Measurements from ENCODE around the gene WDFY4. TPM values are rescaled to one million over a fixed set of nuclear protein-coding genes. Genes with fewer than 3 reads are reported as not detected.

Gene WDFY4
- total and polyA plus RNA-seq, 2 of the 13 experiments (the other 11 are each of a cell fraction or from before 2014, with no cell fraction given) = not detected

DNA sequence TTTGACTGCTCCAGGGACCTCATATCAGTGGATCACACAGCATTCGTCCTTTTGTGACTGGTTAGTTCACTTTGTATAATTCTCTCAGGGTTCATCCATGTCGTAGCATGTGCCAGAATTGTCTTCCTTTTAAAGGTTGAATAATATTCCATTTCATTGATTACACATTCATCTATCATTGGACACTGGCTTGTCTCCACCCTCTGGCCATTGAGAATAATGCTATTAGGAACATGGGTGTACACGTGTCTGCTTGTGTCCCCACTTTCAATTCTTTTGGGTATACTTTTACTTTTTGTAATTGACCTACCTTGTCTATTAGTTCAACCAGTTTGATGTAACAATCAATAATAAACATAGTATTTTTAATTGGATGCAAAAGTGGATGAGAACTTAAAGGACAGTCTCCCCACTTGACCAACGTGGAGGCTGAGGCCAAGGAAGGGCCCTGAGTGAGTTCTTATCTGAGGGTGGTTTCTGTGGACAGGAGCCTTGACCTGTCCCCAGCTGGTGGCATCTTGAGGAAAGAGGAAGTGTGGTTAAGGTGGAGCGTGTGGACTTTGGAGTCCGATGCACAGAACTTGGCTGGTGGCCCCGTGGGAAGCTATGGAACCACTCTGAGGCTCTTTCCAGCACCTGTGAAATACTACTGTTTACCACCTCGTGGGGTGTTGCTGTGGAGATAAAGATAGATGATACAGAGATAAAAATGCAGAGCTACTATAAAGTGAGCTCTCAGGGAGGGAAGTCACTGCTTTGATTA is 16.6 kb downstream of the WDFY4 start (continued):
- no peak for TF ChIP-seq SMAD9 (CRISPR knock-in tag; IDR thresholded peaks at IDR 0.05)
- no peak for TF ChIP-seq SMC3 (IDR thresholded peaks at IDR 0.05; ENCODE audit: low read length)
- no peak for TF ChIP-seq ZNF296 (CRISPR knock-in tag; conservative IDR thresholded peaks at IDR 0.05)
- TF ChIP-seq ZNF720 (CRISPR knock-in tag; IDR thresholded peaks at IDR 0.05) = no peak
- TF ChIP-seq NR0B2 (CRISPR knock-in tag; IDR thresholded peaks at IDR 0.05) = no peak
- TF ChIP-seq ZNF343 (CRISPR knock-in tag; IDR thresholded peaks at IDR 0.05) = no peak
- TF ChIP-seq, protein P1, sequence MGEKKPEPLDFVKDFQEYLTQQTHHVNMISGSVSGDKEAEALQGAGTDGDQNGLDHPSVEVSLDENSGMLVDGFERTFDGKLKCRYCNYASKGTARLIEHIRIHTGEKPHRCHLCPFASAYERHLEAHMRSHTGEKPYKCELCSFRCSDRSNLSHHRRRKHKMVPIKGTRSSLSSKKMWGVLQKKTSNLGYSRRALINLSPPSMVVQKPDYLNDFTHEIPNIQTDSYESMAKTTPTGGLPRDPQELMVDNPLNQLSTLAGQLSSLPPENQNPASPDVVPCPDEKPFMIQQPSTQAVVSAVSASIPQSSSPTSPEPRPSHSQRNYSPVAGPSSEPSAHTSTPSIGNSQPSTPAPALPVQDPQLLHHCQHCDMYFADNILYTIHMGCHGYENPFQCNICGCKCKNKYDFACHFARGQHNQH (CRISPR knock-in tag; IDR thresholded peaks at IDR 0.05) = no peak

- Histone ChIP-seq H3K79me2 (ENCODE audit: insufficient read depth, low read length) (no peaks in the 10 kb centered on the region), H3K27me3 (ENCODE audit: control insufficient read depth in 1 of 2, insufficient read depth in 2 of 2, low read length in 2 of 2) (peaks cover 0 to 10% of the 10 kb centered on the region in 2 experiments; a peak in 2 of 5 replicates), H2AFZ (ENCODE audit: low read length) (no peak overlapping the region), H3K4me2 (ENCODE audit: low read depth, low read length) (no peak overlapping the region), H3K4me1 (ENCODE audit: insufficient read depth, low read length) (no peaks in the 10 kb centered on the region), H3K27ac (ENCODE audit: extremely low read length, insufficient read depth, low read length) (no peak overlapping the region), H3K4me3 (replicated peaks in 1 of 3; ENCODE audit: insufficient read depth in 1 of 3, low read depth in 2 of 3, low read length in 3 of 3) (no peak overlapping the region), H3K9me3 (ENCODE audit: low read length) (no peaks in the 10 kb centered on the region), H3K36me3 (replicated peaks in 1 of 2; ENCODE audit: control insufficient read depth in 1 of 2, insufficient read depth in 2 of 2, low read length in 2 of 2) (no peaks in the 10 kb centered on the region), H3K9ac (ENCODE audit: insufficient read depth, low read depth, low read length) (no peak overlapping the region), H4K20me1 (ENCODE audit: insufficient read depth, low read length) (no peaks in the 10 kb centered on the region)
- FAIRE-seq (no peak), ATAC-seq (no peak), DNase-seq (ENCODE audit: low spot score) (no peak)
- CTCF ChIA-PET (ENCODE audit: low intra/inter-chr PET ratio, low total read pairs) = no interaction called here
- POLR2A ChIA-PET = no interaction called here
- BruUV-seq (replicated peaks) = no TSS peak
- in situ Hi-C loops (cut with HindIII; ENCODE audit: extremely low pct_ligation_motif_present, low pct_unique_long_range_greater_than_20kb) (no loop called here), intact Hi-C loops (cut with micrococcal nuclease; ENCODE audit: unreplicated experiment) (no loop called here)
- TF ChIP-seq ZNF383 (CRISPR knock-in tag; IDR thresholded peaks at IDR 0.05; ENCODE audit: borderline replicate concordance) = no peak
- no peak for TF ChIP-seq JARID2 (CRISPR knock-in tag; IDR thresholded peaks at IDR 0.05; ENCODE audit: insufficient replicate concordance)
- TF ChIP-seq, protein P2, sequence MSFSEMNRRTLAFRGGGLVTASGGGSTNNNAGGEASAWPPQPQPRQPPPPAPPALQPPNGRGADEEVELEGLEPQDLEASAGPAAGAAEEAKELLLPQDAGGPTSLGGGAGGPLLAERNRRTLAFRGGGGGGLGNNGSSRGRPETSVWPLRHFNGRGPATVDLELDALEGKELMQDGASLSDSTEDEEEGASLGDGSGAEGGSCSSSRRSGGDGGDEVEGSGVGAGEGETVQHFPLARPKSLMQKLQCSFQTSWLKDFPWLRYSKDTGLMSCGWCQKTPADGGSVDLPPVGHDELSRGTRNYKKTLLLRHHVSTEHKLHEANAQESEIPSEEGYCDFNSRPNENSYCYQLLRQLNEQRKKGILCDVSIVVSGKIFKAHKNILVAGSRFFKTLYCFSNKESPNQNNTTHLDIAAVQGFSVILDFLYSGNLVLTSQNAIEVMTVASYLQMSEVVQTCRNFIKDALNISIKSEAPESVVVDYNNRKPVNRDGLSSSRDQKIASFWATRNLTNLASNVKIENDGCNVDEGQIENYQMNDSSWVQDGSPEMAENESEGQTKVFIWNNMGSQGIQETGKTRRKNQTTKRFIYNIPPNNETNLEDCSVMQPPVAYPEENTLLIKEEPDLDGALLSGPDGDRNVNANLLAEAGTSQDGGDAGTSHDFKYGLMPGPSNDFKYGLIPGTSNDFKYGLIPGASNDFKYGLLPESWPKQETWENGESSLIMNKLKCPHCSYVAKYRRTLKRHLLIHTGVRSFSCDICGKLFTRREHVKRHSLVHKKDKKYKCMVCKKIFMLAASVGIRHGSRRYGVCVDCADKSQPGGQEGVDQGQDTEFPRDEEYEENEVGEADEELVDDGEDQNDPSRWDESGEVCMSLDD (CRISPR knock-in tag; IDR thresholded peaks at IDR 0.05; ENCODE audit: borderline replicate concordance) = no peak
- TF ChIP-seq ZNF335 (CRISPR knock-in tag; IDR thresholded peaks at IDR 0.05) = no peak
- no peak for TF ChIP-seq CEBPG (CRISPR knock-in tag; IDR thresholded peaks at IDR 0.05)
- TF ChIP-seq, protein P3, sequence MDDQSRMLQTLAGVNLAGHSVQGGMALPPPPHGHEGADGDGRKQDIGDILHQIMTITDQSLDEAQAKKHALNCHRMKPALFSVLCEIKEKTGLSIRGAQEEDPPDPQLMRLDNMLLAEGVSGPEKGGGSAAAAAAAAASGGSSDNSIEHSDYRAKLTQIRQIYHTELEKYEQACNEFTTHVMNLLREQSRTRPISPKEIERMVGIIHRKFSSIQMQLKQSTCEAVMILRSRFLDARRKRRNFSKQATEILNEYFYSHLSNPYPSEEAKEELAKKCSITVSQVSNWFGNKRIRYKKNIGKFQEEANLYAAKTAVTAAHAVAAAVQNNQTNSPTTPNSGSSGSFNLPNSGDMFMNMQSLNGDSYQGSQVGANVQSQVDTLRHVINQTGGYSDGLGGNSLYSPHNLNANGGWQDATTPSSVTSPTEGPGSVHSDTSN (CRISPR knock-in tag; IDR thresholded peaks at IDR 0.05; ENCODE audit: borderline replicate concordance) = no peak
- TF ChIP-seq GABPB1 (CRISPR knock-in tag; IDR thresholded peaks at IDR 0.05) = no peak
- no peak for TF ChIP-seq CENPX (CRISPR knock-in tag; IDR thresholded peaks at IDR 0.05)
- TF ChIP-seq ATRX (CRISPR knock-in tag; IDR thresholded peaks at IDR 0.05; ENCODE audit: borderline replicate concordance) = no peak
Measured at GRCh38 chr10:48701941-48702340, 17.3 kb downstream of the WDFY4 start.

Measured in HepG2 (cell line).